Measurements from ENCODE around the gene RASGRP1. TPM values are rescaled to one million over a fixed set of nuclear protein-coding genes. Genes with fewer than 3 reads are reported as not detected.

RASGRP1 gene
- total and polyA plus RNA-seq, 10 of the 15 experiments (the other 5 are each of a cell fraction or from before 2014, with no cell fraction given): 5.6 to 234 (median 20.9) TPM

GRCh38 chr15:38613085-38613484 lies 48.5 kb upstream of the RASGRP1 start (continued):
- no peak for TF ChIP-seq FOS (IDR thresholded peaks at IDR 0.05; ENCODE audit: borderline replicate concordance, extremely low read depth, insufficient read length)
- no peak for TF ChIP-seq NBN (IDR thresholded peaks at IDR 0.05)
- no peak for TF ChIP-seq BHLHE40 (IDR thresholded peaks at IDR 0.05; ENCODE audit: borderline replicate concordance in 1 of 2, low read depth in 2 of 2, low read length in 1 of 2)
- no peak for TF ChIP-seq GABPA (IDR thresholded peaks at IDR 0.05; ENCODE audit: low read depth)
- no peak for TF ChIP-seq PBX3 (IDR thresholded peaks at IDR 0.05; ENCODE audit: insufficient replicate concordance, low read depth, low read length)
- TF ChIP-seq PAX8 (IDR thresholded peaks at IDR 0.05): no peak
- no peak for TF ChIP-seq NFIC (IDR thresholded peaks at IDR 0.05; ENCODE audit: low read depth, low read length)
- TF ChIP-seq RUNX3 (IDR thresholded peaks at IDR 0.05; ENCODE audit: low read length): no peak

GRCh38 chr15:38612159-38612863 lies 47.7 kb upstream of the RASGRP1 start:
- in situ Hi-C loops (cut with MboI): no loop called here
- RAD21 ChIA-PET (ENCODE audit: unreplicated experiment): interaction anchor here (0.7 to 23.9 kb wide), 10 partner anchors 9 to 75 kb away, joined by 3 to 322 read pairs (median 6); partner anchors contain the start of gene RASGRP1
- H2AFZ ChIP-seq (ENCODE audit: control insufficient read depth, low read depth, low read length): no peak overlapping the region
- SMC1A ChIA-PET (ENCODE audit: uncharacterized antibody, unreplicated experiment): interaction anchor here (1.1 to 42.6 kb wide), 11 partner anchors 8 to 84 kb away, joined by 3 to 1803 read pairs (median 4); no protein-coding TSS in a partner anchor
- WGBS (ENCODE audit: insufficient coverage, insufficient replicate concordance, low lambda C conversion rate, missing lambda C conversion rate): 65% methylated on average over 6 of the region's 6 CpGs
- no peaks in the 10 kb centered on the region for H3K9me3 ChIP-seq (replicated peaks; ENCODE audit: control insufficient read depth, insufficient read depth, low read length)
- no TSS peak for BruUV-seq (replicated peaks)
- FAIRE-seq (no peak), DNase-seq (ENCODE audit: low read depth, low spot score) (no peak), ATAC-seq (no peak)
- H3K27ac ChIP-seq (ENCODE audit: control insufficient read depth, insufficient read depth): no peak overlapping the region
- no peaks in the 10 kb centered on the region for H3K4me1 ChIP-seq (ENCODE audit: control insufficient read depth, insufficient read depth, low read length)
- CTCF ChIA-PET: interaction anchor here (0.6 to 3.6 kb wide), 11 partner anchors 12 to 1325 kb away, joined by 3 to 15 read pairs (median 3); partner anchors contain the start of gene RASGRP1
- H3K79me2 ChIP-seq (ENCODE audit: control insufficient read depth, insufficient read depth, low read length): no peaks in the 10 kb centered on the region
- intact Hi-C loops (cut with micrococcal nuclease; ENCODE audit: unreplicated experiment): no loop called here
- H3K27me3 ChIP-seq (replicated peaks in 1 of 2; ENCODE audit: control insufficient read depth in 2 of 2, insufficient read depth in 2 of 2, low read length in 1 of 2): no peaks in the 10 kb centered on the region
- H3K9ac ChIP-seq (ENCODE audit: control insufficient read depth, insufficient read depth, low read length): no peak overlapping the region
- POLR2A ChIA-PET: interaction anchor here (0.9 to 4.8 kb wide), 6 partner anchors 9 to 48 kb away, joined by 3 to 55 read pairs (median 4); no protein-coding TSS in a partner anchor
- H4K20me1 ChIP-seq (ENCODE audit: control insufficient read depth, insufficient read depth): no peaks in the 10 kb centered on the region
- no peak overlapping the region for H3K4me2 ChIP-seq (ENCODE audit: control insufficient read depth, insufficient read depth)
- no peak overlapping the region for H3K4me3 ChIP-seq
- no peaks in the 10 kb centered on the region for H3K36me3 ChIP-seq (ENCODE audit: control insufficient read depth in 2 of 2, insufficient read depth in 2 of 2, low read length in 1 of 2)
- TF ChIP-seq RAD21 (IDR thresholded peaks at IDR 0.05; ENCODE audit: insufficient read depth, low read depth, low read length): no peak
- no peak for TF ChIP-seq HDAC2 (IDR thresholded peaks at IDR 0.05)
- no peak for TF ChIP-seq ZBTB40 (IDR thresholded peaks at IDR 0.05; ENCODE audit: borderline replicate concordance)
- no peak for TF ChIP-seq CREB1 (IDR thresholded peaks at IDR 0.05; ENCODE audit: low read depth)
- TF ChIP-seq REST (IDR thresholded peaks at IDR 0.05; ENCODE audit: low read depth, low read length): no peak

Measured in GM12878 (cell line).